Measurements from ENCODE around the gene RABEP2. TPM values are rescaled to one million over a fixed set of nuclear protein-coding genes. Genes with fewer than 3 reads are reported as not detected.
"Not testable (repeated sequence)": the region's sequence is repeated elsewhere in the genome, so short reads cannot be mapped to it uniquely, and the experiment has no call there.

Gene RABEP2
- total RNA-seq (17.2 and 22.6 TPM in 2 replicates), polyA plus RNA-seq (5.9 and 9.0 TPM in 2 replicates), polyA minus RNA-seq (ENCODE audit: low replicate concordance) (3.3 and 5.2 TPM in 2 replicates)
- polyA plus RNA-seq (2012) = 11.7 and 17.3 TPM in 2 replicates

DNA sequence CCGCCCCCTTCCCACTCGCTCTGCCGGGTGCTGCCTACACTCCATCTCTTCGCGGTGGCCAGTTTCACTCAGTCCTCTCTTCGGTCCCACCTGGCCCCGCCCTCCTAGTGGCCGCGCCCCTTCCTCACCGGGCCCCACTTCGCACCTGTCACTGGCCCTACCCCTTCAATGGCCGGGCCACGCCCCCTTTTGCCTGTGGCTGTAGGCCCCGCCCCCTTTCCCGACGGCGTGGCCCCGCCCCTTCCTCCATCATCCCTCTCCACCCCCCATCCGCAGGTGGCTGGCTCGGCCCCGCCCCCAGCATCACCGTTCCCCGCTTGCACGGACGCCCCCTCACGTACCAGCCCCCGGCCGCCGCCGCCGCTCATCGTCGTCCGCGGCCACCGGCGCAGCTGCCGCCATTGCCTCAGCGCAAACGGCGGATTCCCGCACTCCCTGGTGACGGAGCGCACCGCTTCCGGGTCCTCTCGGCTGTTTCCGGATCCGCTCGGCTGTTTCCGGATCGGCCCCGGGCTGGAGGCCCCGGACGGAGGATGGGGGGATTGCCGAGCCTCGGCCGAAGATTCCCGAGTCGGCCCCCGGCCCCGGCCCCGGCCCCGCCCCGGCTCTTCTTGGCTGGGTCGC, at the start of gene RABEP2:
Gene RABEP2, minus strand, starts transcription at position 477 of the 624 bp plus-strand sequence. Its CDS starts 75 bp downstream, at position 402.
- Histone ChIP-seq H3K36me3 (ENCODE audit: control insufficient read depth, insufficient read depth, low read length) (peaks cover 3% of the 10 kb centered on the region), H3K4me2 (ENCODE audit: extremely low read depth, insufficient read depth, low read length) (peak within 1 kb of the TSS; percentile 87), H3K9ac (ENCODE audit: insufficient read depth, low read length) (peak within 1 kb of the TSS; percentile 92), H3K79me2 (ENCODE audit: control insufficient read depth, insufficient read depth, low read length) (no peaks in the 10 kb centered on the region), H3K4me1 (ENCODE audit: control insufficient read depth, extremely low read depth, insufficient read depth, low read length) (no peaks in the 10 kb centered on the region), H3K4me3 (replicated peaks in 1 of 4; ENCODE audit: control extremely low read depth in 1 of 4, insufficient read depth in 1 of 4, low read depth in 3 of 4, low read length in 4 of 4) (peak within 1 kb of the TSS; percentile 69 to 90 (median 78)), H3K9me3 (ENCODE audit: control insufficient read depth, insufficient read depth, low read depth, low read length) (no peaks in the 10 kb centered on the region), H3K27me3 (ENCODE audit: control insufficient read depth, insufficient read depth, low read length) (no peaks in the 10 kb centered on the region), H4K20me1 (ENCODE audit: control insufficient read depth, extremely low read depth, insufficient read depth, low read length) (no peaks in the 10 kb centered on the region), H3K27ac (ENCODE audit: insufficient read depth, low read length) (peak within 1 kb of the TSS; percentile 88), H2AFZ (ENCODE audit: low read length) (peak within 1 kb of the TSS; percentile 76)
- peak; percentile 75 to 85 for DNase-seq (ENCODE audit: low read depth in 2 of 2)
- TF ChIP-seq, protein P1, sequence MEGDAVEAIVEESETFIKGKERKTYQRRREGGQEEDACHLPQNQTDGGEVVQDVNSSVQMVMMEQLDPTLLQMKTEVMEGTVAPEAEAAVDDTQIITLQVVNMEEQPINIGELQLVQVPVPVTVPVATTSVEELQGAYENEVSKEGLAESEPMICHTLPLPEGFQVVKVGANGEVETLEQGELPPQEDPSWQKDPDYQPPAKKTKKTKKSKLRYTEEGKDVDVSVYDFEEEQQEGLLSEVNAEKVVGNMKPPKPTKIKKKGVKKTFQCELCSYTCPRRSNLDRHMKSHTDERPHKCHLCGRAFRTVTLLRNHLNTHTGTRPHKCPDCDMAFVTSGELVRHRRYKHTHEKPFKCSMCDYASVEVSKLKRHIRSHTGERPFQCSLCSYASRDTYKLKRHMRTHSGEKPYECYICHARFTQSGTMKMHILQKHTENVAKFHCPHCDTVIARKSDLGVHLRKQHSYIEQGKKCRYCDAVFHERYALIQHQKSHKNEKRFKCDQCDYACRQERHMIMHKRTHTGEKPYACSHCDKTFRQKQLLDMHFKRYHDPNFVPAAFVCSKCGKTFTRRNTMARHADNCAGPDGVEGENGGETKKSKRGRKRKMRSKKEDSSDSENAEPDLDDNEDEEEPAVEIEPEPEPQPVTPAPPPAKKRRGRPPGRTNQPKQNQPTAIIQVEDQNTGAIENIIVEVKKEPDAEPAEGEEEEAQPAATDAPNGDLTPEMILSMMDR (conservative IDR thresholded peaks at IDR 0.05 in 1 of 2, IDR thresholded peaks at IDR 0.05 in 1 of 2; ENCODE audit: low read depth in 1 of 2, low read length in 2 of 2) = no peak
- no peak for TF ChIP-seq EZH2 (IDR thresholded peaks at IDR 0.05; ENCODE audit: low read length, missing control alignments)

DNA sequence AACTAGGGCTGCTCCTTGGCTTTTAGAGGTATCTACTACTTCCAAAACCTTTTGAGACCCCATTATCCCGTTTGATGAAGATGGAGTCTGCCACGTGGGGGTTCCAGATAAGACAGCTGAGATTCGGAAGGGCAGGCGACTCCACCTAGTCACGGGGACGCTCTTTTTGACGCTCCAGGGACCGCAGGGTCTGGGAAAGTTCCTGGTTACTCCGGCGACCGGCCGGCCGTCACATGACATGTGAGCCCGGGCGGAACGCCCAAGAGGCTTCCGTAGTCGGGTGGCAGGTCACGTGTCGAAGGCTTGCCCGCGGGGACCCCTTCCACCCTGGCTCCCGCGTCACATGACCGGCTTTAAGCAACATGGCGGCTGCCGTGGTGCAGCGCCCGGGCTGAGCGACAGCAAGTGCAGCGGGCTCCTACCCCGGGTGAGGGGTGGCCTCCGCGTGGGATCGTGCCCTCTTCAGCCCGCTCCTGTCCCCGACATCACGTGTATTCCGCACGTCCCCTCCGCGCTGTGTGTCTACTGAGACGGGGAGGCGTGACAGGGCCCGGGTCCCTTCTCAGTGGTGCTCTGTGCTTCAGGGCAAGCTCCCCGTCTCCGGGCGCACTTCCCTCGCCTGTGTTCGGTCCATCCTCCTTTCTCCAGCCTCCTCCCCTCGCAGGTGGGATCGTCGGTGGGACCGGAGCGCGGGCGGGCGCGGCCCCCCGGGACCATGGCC, 49.6 kb upstream of the RABEP2 start, which contains the start of gene SPNS1:
Gene SPNS1, plus strand, starts transcription at position 342 of the 721 bp plus-strand sequence. Its CDS starts 374 bp downstream, at position 716.
- peak within 1 kb of the TSS; percentile 95 for H2AFZ ChIP-seq (ENCODE audit: low read length)
- peaks cover 5% of the 10 kb centered on the region for H3K36me3 ChIP-seq (ENCODE audit: control insufficient read depth, insufficient read depth, low read length)
- peak within 1 kb of the TSS; percentile 92 to 98 (median 94) for H3K4me3 ChIP-seq (replicated peaks in 1 of 4; ENCODE audit: control extremely low read depth in 1 of 4, insufficient read depth in 1 of 4, low read depth in 3 of 4, low read length in 4 of 4)
- H3K27ac ChIP-seq (ENCODE audit: insufficient read depth, low read length) = peak within 1 kb of the TSS; percentile 90
- peaks cover 25% of the 10 kb centered on the region for H3K79me2 ChIP-seq (ENCODE audit: control insufficient read depth, insufficient read depth, low read length)
- no peaks in the 10 kb centered on the region for H3K9me3 ChIP-seq (ENCODE audit: control insufficient read depth, insufficient read depth, low read depth, low read length)
- peak within 1 kb of the TSS; percentile 86 for H3K4me2 ChIP-seq (ENCODE audit: extremely low read depth, insufficient read depth, low read length)
- H3K27me3 ChIP-seq (ENCODE audit: control insufficient read depth, insufficient read depth, low read length) = no peaks in the 10 kb centered on the region
- peak within 1 kb of the TSS; percentile 88 for H3K9ac ChIP-seq (ENCODE audit: insufficient read depth, low read length)
- H3K4me1 ChIP-seq (ENCODE audit: control insufficient read depth, extremely low read depth, insufficient read depth, low read length) = peaks cover 2% of the 10 kb centered on the region
- no peak for TF ChIP-seq EZH2 (IDR thresholded peaks at IDR 0.05; ENCODE audit: low read length, missing control alignments)
- TF ChIP-seq, protein P1 (conservative IDR thresholded peaks at IDR 0.05 in 1 of 2, IDR thresholded peaks at IDR 0.05 in 1 of 2; ENCODE audit: low read depth in 1 of 2, low read length in 2 of 2) = no peak
- peak; percentile 96 to 98 for DNase-seq (ENCODE audit: low read depth in 2 of 2)
- H4K20me1 ChIP-seq (ENCODE audit: control insufficient read depth, extremely low read depth, insufficient read depth, low read length) = no peaks in the 10 kb centered on the region

DNA sequence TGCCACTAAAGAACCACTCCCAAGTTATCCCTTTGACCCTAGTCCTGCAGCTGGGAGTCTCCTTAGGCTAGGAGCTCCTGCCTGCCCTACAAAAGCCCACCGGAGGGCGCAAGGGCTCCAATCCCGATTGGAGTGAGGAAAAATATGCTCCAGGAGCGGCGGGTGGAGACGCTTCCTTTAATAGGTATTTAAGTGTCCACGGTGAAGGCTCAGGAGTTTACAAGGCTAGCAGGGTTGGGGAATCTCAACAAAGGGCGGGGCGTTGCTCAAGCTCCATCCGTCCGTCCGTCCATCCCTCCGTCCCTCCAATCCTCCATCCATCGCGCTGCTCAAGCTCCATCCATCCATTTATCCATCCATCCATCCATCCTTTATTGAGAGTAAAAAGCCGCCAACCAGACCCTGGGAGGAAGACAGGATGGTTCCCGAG, 49.0 kb upstream of the RABEP2 start:
- Histone ChIP-seq H3K9me3 (ENCODE audit: control insufficient read depth, insufficient read depth, low read depth, low read length) (no peaks in the 10 kb centered on the region), H2AFZ (ENCODE audit: low read length) (peak overlapping the region; percentile 77), H3K4me1 (ENCODE audit: control insufficient read depth, extremely low read depth, insufficient read depth, low read length) (peaks cover 2% of the 10 kb centered on the region), H3K79me2 (ENCODE audit: control insufficient read depth, insufficient read depth, low read length) (peaks cover 25% of the 10 kb centered on the region), H3K36me3 (ENCODE audit: control insufficient read depth, insufficient read depth, low read length) (peaks cover 5% of the 10 kb centered on the region), H3K27ac (ENCODE audit: insufficient read depth, low read length) (peak overlapping the region; percentile 90), H3K4me3 (replicated peaks in 1 of 4; ENCODE audit: control extremely low read depth in 1 of 4, insufficient read depth in 1 of 4, low read depth in 3 of 4, low read length in 4 of 4) (peak overlapping the region; percentile 92 to 98 (median 94)), H3K4me2 (ENCODE audit: extremely low read depth, insufficient read depth, low read length) (peak overlapping the region; percentile 84), H4K20me1 (ENCODE audit: control insufficient read depth, extremely low read depth, insufficient read depth, low read length) (no peaks in the 10 kb centered on the region), H3K9ac (ENCODE audit: insufficient read depth, low read length) (peak overlapping the region; percentile 88), H3K27me3 (ENCODE audit: control insufficient read depth, insufficient read depth, low read length) (no peaks in the 10 kb centered on the region)
- no peak for TF ChIP-seq EZH2 (IDR thresholded peaks at IDR 0.05; ENCODE audit: low read length, missing control alignments)
- TF ChIP-seq, protein P1 (conservative IDR thresholded peaks at IDR 0.05 in 1 of 2, IDR thresholded peaks at IDR 0.05 in 1 of 2; ENCODE audit: low read depth in 1 of 2, low read length in 2 of 2) = peak; percentile 83 to 88
- peak; percentile 52 to 74 for DNase-seq (ENCODE audit: low read depth in 2 of 2)

- H3K27ac ChIP-seq (ENCODE audit: insufficient read depth, low read length); H2AFZ ChIP-seq (ENCODE audit: low read length); H4K20me1 ChIP-seq (ENCODE audit: control insufficient read depth, extremely low read depth, insufficient read depth, low read length); H3K4me2 ChIP-seq (ENCODE audit: extremely low read depth, insufficient read depth, low read length); H3K4me3 ChIP-seq (replicated peaks in 1 of 4; ENCODE audit: control extremely low read depth in 1 of 4, insufficient read depth in 1 of 4, low read depth in 3 of 4, low read length in 4 of 4); DNase-seq (ENCODE audit: low read depth in 2 of 2); H3K36me3 ChIP-seq (ENCODE audit: control insufficient read depth, insufficient read depth, low read length); H3K27me3 ChIP-seq (ENCODE audit: control insufficient read depth, insufficient read depth, low read length); H3K79me2 ChIP-seq (ENCODE audit: control insufficient read depth, insufficient read depth, low read length); H3K4me1 ChIP-seq (ENCODE audit: control insufficient read depth, extremely low read depth, insufficient read depth, low read length); H3K9ac ChIP-seq (ENCODE audit: insufficient read depth, low read length); H3K9me3 ChIP-seq (ENCODE audit: control insufficient read depth, insufficient read depth, low read depth, low read length): not testable (repeated sequence)
Observed at GRCh38 chr16:28969696-28970095, 44.7 kb upstream of the RABEP2 start.
